SK-N-SH (cell line): ENCODE results near the gene COL5A2. TPM values are rescaled to one million over a fixed set of nuclear protein-coding genes. Genes with fewer than 3 reads are reported as not detected.
A peak's percentile ranks its signal among the peaks of the same experiment; 100 is the strongest.

Source experiments
- CTCF ChIA-PET: fragments of 300-600, 350-600 bp; formaldehyde crosslinking; extraction: SDS; loops from one replicate; lab custom pipeline; 2021; lab: Yijun Ruan, JAX
- POLR2A ChIA-PET: fragments of 350-600 bp; sonication (Branson Sonifier 250); formaldehyde crosslinking; extraction: SDS; loops from one replicate; lab custom pipeline; 2020; ENCODE audit warnings: antibody characterized with exemption, inconsistent platforms; lab: Yijun Ruan, JAX
- DNase-seq: peaks from one replicate; pipeline ENCODE4 v3.0.0; 2012
- H2AFZ ChIP-seq: fragments of 200-600 bp; sonication (generic); 2 replicates; pipeline ENCODE4 v1.8.1; 2016; ENCODE audit warnings: antibody characterized with exemption, mild to moderate bottlenecking, low read depth
- H3F3A ChIP-seq: fragments of 200-600 bp; sonication (generic); replicated peaks from 2 replicates; pipeline ENCODE3; 2016; ENCODE audit warnings: antibody characterized with exemption, mild to moderate bottlenecking; ENCODE audit not compliant: insufficient read depth
- H3K27ac ChIP-seq, 2 experiments: fragments of 200-500 bp in 1 of 2; fragments of 200-600 bp in 1 of 2; sonication (Bioruptor generic) in 1 of 2; sonication (generic), shearing (Covaris generic) in 1 of 2; 2 replicates each; pipeline versions ENCODE4 v1.5.1 to v1.6.1; 2014 to 2016; ENCODE audit warnings: low read depth in 2 of 2, inconsistent platforms in 1 of 2, low read length in 1 of 2, mild to moderate bottlenecking in 1 of 2, mixed read lengths in 1 of 2
- H3K27me3 ChIP-seq: fragments of 200-600 bp; sonication (generic), shearing (Covaris generic); 2 replicates; pipeline ENCODE4 v1.6.1; 2016; ENCODE audit warnings: mixed run types; ENCODE audit not compliant: insufficient read depth
- H3K36me3 ChIP-seq, 2 experiments: fragments of 200-500 bp in 1 of 2; fragments of 200-600 bp in 1 of 2; sonication (Bioruptor generic) in 1 of 2; sonication (generic) in 1 of 2; replicated peaks in 1 of 2; 2 replicates each; pipeline versions ENCODE3 to v1.5.1; 2014 to 2016; ENCODE audit warnings: low read length in 1 of 2, mild to moderate bottlenecking in 1 of 2; ENCODE audit not compliant: insufficient read depth in 2 of 2, control insufficient read depth in 1 of 2
- H3K4me1 ChIP-seq, 2 experiments: fragments of 200-500 bp in 1 of 2; fragments of 200-600 bp in 1 of 2; sonication (Bioruptor generic) in 1 of 2; sonication (generic), shearing (Covaris generic) in 1 of 2; 2 replicates each; pipeline versions ENCODE4 v1.5.1 to v1.6.1; 2014 to 2016; ENCODE audit warnings: low read depth in 1 of 2, low read length in 1 of 2, mixed run types in 1 of 2; ENCODE audit not compliant: insufficient read depth in 2 of 2, control insufficient read depth in 1 of 2
- H3K4me2 ChIP-seq: fragments of 200-600 bp; sonication (generic), shearing (Covaris generic); 2 replicates; pipeline ENCODE4 v1.6.1; 2017; ENCODE audit warnings: mixed run types
- H3K4me3 ChIP-seq, 2 experiments: fragments of 200-500 bp in 1 of 2; fragments of 200-600 bp in 1 of 2; sonication (Bioruptor generic) in 1 of 2; sonication (generic), shearing (Covaris generic) in 1 of 2; 2 replicates each; pipeline versions ENCODE4 v1.5.1 to v1.8.1; 2014 to 2016; ENCODE audit warnings: low read depth in 2 of 2, inconsistent platforms in 1 of 2, low read length in 1 of 2, mild to moderate bottlenecking in 1 of 2, mixed read lengths in 1 of 2, moderate library complexity in 1 of 2
- H3K79me2 ChIP-seq: fragments of 200-600 bp; sonication (generic); 2 replicates; pipeline ENCODE4 v1.8.1; 2017; ENCODE audit warnings: mild to moderate bottlenecking; ENCODE audit not compliant: insufficient read depth
- H3K9ac ChIP-seq: fragments of 200-600 bp; sonication (generic); 2 replicates; pipeline ENCODE4 v1.6.1; 2017; ENCODE audit warnings: mixed run types
- H3K9me2 ChIP-seq: fragments of 200-600 bp; sonication (generic); 2 replicates; pipeline ENCODE4 v1.6.1; 2017; ENCODE audit warnings: mixed run types
- H3K9me3 ChIP-seq: fragments of 200-600 bp; sonication (generic); 2 replicates; pipeline ENCODE4 v1.6.1; 2017; ENCODE audit warnings: mixed run types, mild to moderate bottlenecking, moderate library complexity
- H4K20me1 ChIP-seq: fragments of 200-600 bp; sonication (generic); 2 replicates; pipeline ENCODE4 v1.6.1; 2017; ENCODE audit warnings: mild to moderate bottlenecking, mixed run types; ENCODE audit not compliant: insufficient read depth
- CTCF ChIP-seq: fragments of 200-600 bp; sonication (generic); IDR thresholded peaks from 2 replicates; pipeline ENCODE4 v1.6.1; 2017; ENCODE audit warnings: antibody characterized with exemption, mild to moderate bottlenecking, moderate library complexity
- ELF1 ChIP-seq: IDR thresholded peaks from 2 replicates; pipeline ENCODE4 v1.4.0; 2012
- EP300 ChIP-seq, 2 experiments: IDR thresholded peaks; 2 replicates each; pipeline versions ENCODE4 v1.4.0 to v1.6.1; 2012; ENCODE audit warnings: borderline replicate concordance in 1 of 2, low read depth in 1 of 2, low read length in 1 of 2
- FOSL2 ChIP-seq: IDR thresholded peaks from 2 replicates; pipeline ENCODE4 v1.4.0; 2012; ENCODE audit warnings: low read depth, mild to moderate bottlenecking, moderate library complexity, borderline replicate concordance
- FOXJ3 ChIP-seq: sonication (generic); formaldehyde crosslinking; IDR thresholded peaks from 2 replicates; pipeline ENCODE4 v1.5.1; 2020; ENCODE audit warnings: mild to moderate bottlenecking, missing genetic modification reagents
- FOXM1 ChIP-seq: IDR thresholded peaks from 2 replicates; pipeline ENCODE4 v1.4.0; 2012; ENCODE audit warnings: low read depth, mild to moderate bottlenecking
- GATA2 ChIP-seq: sonication (generic); formaldehyde crosslinking; IDR thresholded peaks from 2 replicates; pipeline ENCODE4 v1.5.0; 2020; ENCODE audit warnings: mild to moderate bottlenecking, missing genetic modification reagents
- JUND ChIP-seq: IDR thresholded peaks from 2 replicates; pipeline ENCODE4 v1.4.0; 2012
- MAX ChIP-seq: IDR thresholded peaks from 2 replicates; pipeline ENCODE4 v1.4.0; 2012; ENCODE audit warnings: low read depth
- MEF2A ChIP-seq: IDR thresholded peaks from 2 replicates; pipeline ENCODE4 v1.4.0; 2012; ENCODE audit warnings: low read depth, borderline replicate concordance
- MXI1 ChIP-seq: IDR thresholded peaks from 2 replicates; pipeline ENCODE4 v1.6.1; 2012; ENCODE audit warnings: mild to moderate bottlenecking, low read depth, low read length, improper control_type of control experiment
- POLR2AphosphoS5 ChIP-seq: IDR thresholded peaks from 2 replicates; pipeline ENCODE4 v1.6.1; 2012; ENCODE audit warnings: low read depth, low read length
- RCOR1 ChIP-seq: fragments of 150-350 bp; IDR thresholded peaks from 2 replicates; pipeline ENCODE4 v1.6.1; 2017; ENCODE audit warnings: antibody characterized with exemption, low read length
- REST ChIP-seq: IDR thresholded peaks from 2 replicates; pipeline ENCODE4 v1.6.1; 2012; ENCODE audit warnings: mild to moderate bottlenecking, low read depth, low read length, moderate library complexity
- RFX5 ChIP-seq: IDR thresholded peaks from 2 replicates; pipeline ENCODE4 v1.6.1; 2012; ENCODE audit warnings: mild to moderate bottlenecking, improper control_type of control experiment, low read length
- RXRA ChIP-seq: IDR thresholded peaks from 2 replicates; pipeline ENCODE4 v1.4.0; 2012; ENCODE audit warnings: low read depth, mild to moderate bottlenecking, borderline replicate concordance
- SIN3A ChIP-seq: IDR thresholded peaks from 2 replicates; pipeline ENCODE4 v1.6.1; 2012; ENCODE audit warnings: low read depth, mild to moderate bottlenecking, low read length, moderate library complexity, borderline replicate concordance
- TAF1 ChIP-seq: IDR thresholded peaks from 2 replicates; pipeline ENCODE4 v1.6.1; 2012; ENCODE audit warnings: low read depth, mild to moderate bottlenecking, low read length, moderate library complexity, borderline replicate concordance
- TCF12 ChIP-seq: IDR thresholded peaks from 2 replicates; pipeline ENCODE4 v1.4.0; 2012
- WGBS: methylation state at CpG from one replicate; pipeline ENCODE4 v1.1.6; 2017; ENCODE audit warnings: low lambda C conversion rate; 5-methylcytosine and 5-hydroxymethylcytosine counted together
- polyA plus RNA-seq, 3 experiments: library from polyadenylated mRNA; depleted of rRNA; stranded (reverse); fragments of >200 nt; gene quantifications; 2 replicates each; pipeline ENCODE4 v1.2.3, GENCODE V29; 2012

The COL5A2 gene
- polyA plus RNA-seq, 1 of the 3 experiments (the other 2 are of a cell fraction) = 20.4 TPM

- TF ChIP-seq ELF1 = no peak
- no peak for TF ChIP-seq RCOR1
- TF ChIP-seq MXI1 = no peak
- TF ChIP-seq TCF12 = no peak
- TF ChIP-seq TAF1 = no peak
- TF ChIP-seq MAX = no peak
- TF ChIP-seq FOXJ3 (CRISPR knock-in tag) = no peak
- TF ChIP-seq FOSL2 = no peak
- no peak for TF ChIP-seq EP300 (IDR thresholded peaks at IDR 0.05; ENCODE audit: borderline replicate concordance in 1 of 2, low read depth in 1 of 2, low read length in 1 of 2)
- no peak; the same call in 1 of the 2 replicates for TF ChIP-seq POLR2AphosphoS5
- TF ChIP-seq SIN3A = no peak
- TF ChIP-seq RFX5 = no peak
- no peak for TF ChIP-seq FOXM1
- TF ChIP-seq GATA2 (CRISPR knock-in tag) = no peak
- no peak for TF ChIP-seq MEF2A
- TF ChIP-seq CTCF = no peak
- no peak for TF ChIP-seq RXRA
- no peak overlapping the region for H2AFZ ChIP-seq
- no peaks in the 10 kb centered on the region for H3K9me2 ChIP-seq
- H3K79me2 ChIP-seq = no peaks in the 10 kb centered on the region
- peaks cover 62% of the 10 kb centered on the region for H3F3A ChIP-seq
- no peaks in the 10 kb centered on the region for H3K9me3 ChIP-seq
- H3K4me2 ChIP-seq = no peak overlapping the region
- peaks cover 13 to 18% of the 10 kb centered on the region in 2 experiments for H3K36me3 ChIP-seq
- peak overlapping the region; percentile 84 to 85 for H3K27ac ChIP-seq
- no peak for DNase-seq
- no peaks in the 10 kb centered on the region for H3K27me3 ChIP-seq
- peaks cover 0 to 28% of the 10 kb centered on the region in 2 experiments for H3K4me1 ChIP-seq
- no peak overlapping the region for H3K9ac ChIP-seq
- no peaks in the 10 kb centered on the region for H4K20me1 ChIP-seq
- ChIA-PET CTCF (interaction anchor here (0.8 to 1.0 kb wide), 2 partner anchors 37 to 41 kb away, joined by 3 read pairs; no protein-coding TSS in a partner anchor), POLR2A (no interaction called here)
- H3K4me3 ChIP-seq = no peak overlapping the region
Observed at GRCh38 chr2:189016311-189016861, 163.2 kb downstream of the COL5A2 start.

GRCh38 chr2:189015359-189015758, 164.2 kb downstream of the COL5A2 start:
- POLR2A ChIA-PET = no interaction called here
- WGBS = 73% methylated on average over 1 of the region's 1 CpG
- DNase-seq = no peak

More at GRCh38 chr2:189015359-189015758, 164.2 kb downstream of the COL5A2 start:
- H3K36me3 ChIP-seq = peaks cover 23 to 28% of the 10 kb centered on the region in 2 experiments
- H3K9ac ChIP-seq = peak overlapping the region; percentile 10; the same call in 1 of the 2 replicates
- H3K9me2 ChIP-seq = no peaks in the 10 kb centered on the region
- H3K27me3 ChIP-seq = no peaks in the 10 kb centered on the region
- no peaks in the 10 kb centered on the region for H3K79me2 ChIP-seq
- TF ChIP-seq REST (no peak), TCF12 (0 out of 2 replicates have a peak, but pooled peaks have one; percentile 13), JUND (0 out of 2 replicates have a peak, but pooled peaks have one; percentile 19), EP300 (IDR thresholded peaks at IDR 0.05; ENCODE audit: borderline replicate concordance in 1 of 2, low read depth in 1 of 2, low read length in 1 of 2) (0 out of 4 replicates have a peak, but pooled peaks of 1 of the 2 experiments have one; percentile 7)
- peaks cover 71% of the 10 kb centered on the region for H3F3A ChIP-seq
- CTCF ChIA-PET = no interaction called here
- no peak overlapping the region for H3K4me3 ChIP-seq
- peaks cover 0 to 28% of the 10 kb centered on the region in 2 experiments; a peak in 3 of 4 replicates for H3K4me1 ChIP-seq
- no peaks in the 10 kb centered on the region for H3K9me3 ChIP-seq
- H3K4me2 ChIP-seq = no peak overlapping the region
- H2AFZ ChIP-seq = no peak overlapping the region
- H3K27ac ChIP-seq = peak overlapping the region; percentile 84 to 85
- H4K20me1 ChIP-seq = no peaks in the 10 kb centered on the region
